ENCODE data around the gene APOA5. TPM values are rescaled to one million over a fixed set of nuclear protein-coding genes. Genes with fewer than 3 reads are reported as not detected.

Gene APOA5
- total RNA-seq, 2 experiments from 2014 or later = not detected

- Mint-ChIP-seq H3K27ac (no peak overlapping the region), H3K36me3 (ENCODE audit: low read depth) (peaks cover 20% of the 10 kb centered on the region), H3K4me3 (no peak overlapping the region), H3K4me1 (peaks cover 30% of the 10 kb centered on the region), H3K27me3 (peaks cover 9% of the 10 kb centered on the region), H3K9me3 (no peaks in the 10 kb centered on the region)
- no peak for DNase-seq
- ChIA-PET POLR2A (interaction anchor here (0.7 to 6.9 kb wide), 8 partner anchors 15 to 316 kb away, joined by 3 to 119 read pairs (median 4); partner anchors contain the start of genes BUD13 and SIK3), CTCF (interaction anchor here (1.0 to 9.6 kb wide), 31 partner anchors 8 to 436 kb away, joined by 3 to 158 read pairs (median 5); partner anchors contain the start of genes APOA1, APOA4, BUD13 and PAFAH1B2)
These were observed 1.3 kb downstream of the APOA5 start for GRCh38 chr11:116790167-116791001.

GRCh38 chr11:116788975-116789374 is 2.7 kb downstream of the APOA5 start:
- peaks cover 9% of the 10 kb centered on the region for H3K27me3 Mint-ChIP-seq
- peaks cover 44% of the 10 kb centered on the region for H3K4me1 Mint-ChIP-seq
- peaks cover 34% of the 10 kb centered on the region for H3K36me3 Mint-ChIP-seq (ENCODE audit: low read depth)
- POLR2A ChIA-PET = interaction anchor here (2.6 to 6.9 kb wide), 2 partner anchors 14 to 65 kb away, joined by 11 to 119 read pairs; partner anchors contain the start of gene BUD13
- no peak overlapping the region for H3K4me3 Mint-ChIP-seq
- no peak for DNase-seq
- peak overlapping the region; percentile 7 for H3K27ac Mint-ChIP-seq
- no peaks in the 10 kb centered on the region for H3K9me3 Mint-ChIP-seq
- CTCF ChIA-PET = interaction anchor here (1.5 to 9.6 kb wide), 3 partner anchors 46 to 356 kb away, joined by 5 to 158 read pairs (median 84); partner anchors contain the start of genes APOA1 and PAFAH1B2

DNA sequence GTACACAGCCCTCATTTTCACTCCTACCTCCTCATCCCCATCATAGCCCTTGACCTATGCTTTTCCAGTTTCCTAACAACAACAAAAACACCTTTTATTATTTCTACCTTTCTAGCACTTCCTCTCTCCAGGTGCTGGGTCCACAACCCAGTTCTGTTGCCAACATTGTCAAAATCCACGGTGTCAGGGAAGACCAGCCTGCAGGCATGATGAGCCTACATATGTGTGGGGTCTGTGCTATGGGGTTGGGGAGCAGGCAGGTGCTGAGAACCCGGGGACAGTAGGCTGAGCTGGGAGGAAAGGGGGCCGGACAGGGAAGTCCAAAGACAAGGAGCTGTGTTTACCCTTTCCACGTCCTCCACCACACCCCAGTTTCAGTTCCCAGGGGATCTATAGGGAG is 3.1 kb downstream of the APOA5 start:
- Mint-ChIP-seq H3K36me3 (ENCODE audit: low read depth) (peaks cover 36% of the 10 kb centered on the region), H3K27ac (peak overlapping the region; percentile 82), H3K4me3 (peak overlapping the region; percentile 91), H3K4me1 (peaks cover 46% of the 10 kb centered on the region), H3K9me3 (no peaks in the 10 kb centered on the region), H3K27me3 (peaks cover 9% of the 10 kb centered on the region)
- DNase-seq = no peak
- POLR2A ChIA-PET = interaction anchor here (1.1 to 6.9 kb wide), 10 partner anchors 7 to 443 kb away, joined by 3 to 119 read pairs (median 8); partner anchors contain the start of genes BUD13, PAFAH1B2, PCSK7 and SIK3
- CTCF ChIA-PET = interaction anchor here (0.6 to 9.6 kb wide), 5 partner anchors 18 to 334 kb away, joined by 3 to 158 read pairs (median 4); partner anchors contain the start of genes APOA1 and SIK3

GRCh38 chr11:116787786-116788486 is 3.7 kb downstream of the APOA5 start, which contains the start of gene ZPR1:
Gene ZPR1 (minus strand): TSS chr11:116788023. CDS start chr11:116787990, 33 bp downstream.
- CTCF ChIA-PET = interaction anchor here (0.6 to 9.6 kb wide), 10 partner anchors 11 to 439 kb away, joined by 3 to 158 read pairs (median 4); partner anchors contain the start of genes APOA1, BUD13 and SIK3
- Mint-ChIP-seq H3K27me3 (peaks cover 9% of the 10 kb centered on the region), H3K4me1 (peaks cover 52% of the 10 kb centered on the region), H3K36me3 (ENCODE audit: low read depth) (peaks cover 42% of the 10 kb centered on the region), H3K9me3 (no peaks in the 10 kb centered on the region), H3K4me3 (peak within 1 kb of the TSS; percentile 91), H3K27ac (peak within 1 kb of the TSS; percentile 82)
- POLR2A ChIA-PET = interaction anchor here (0.8 to 6.9 kb wide), 16 partner anchors 8 to 444 kb away, joined by 3 to 119 read pairs (median 4); partner anchors contain the start of genes BUD13, PAFAH1B2, PCSK7 and SIK3
- peak; percentile 89 for DNase-seq

DNA sequence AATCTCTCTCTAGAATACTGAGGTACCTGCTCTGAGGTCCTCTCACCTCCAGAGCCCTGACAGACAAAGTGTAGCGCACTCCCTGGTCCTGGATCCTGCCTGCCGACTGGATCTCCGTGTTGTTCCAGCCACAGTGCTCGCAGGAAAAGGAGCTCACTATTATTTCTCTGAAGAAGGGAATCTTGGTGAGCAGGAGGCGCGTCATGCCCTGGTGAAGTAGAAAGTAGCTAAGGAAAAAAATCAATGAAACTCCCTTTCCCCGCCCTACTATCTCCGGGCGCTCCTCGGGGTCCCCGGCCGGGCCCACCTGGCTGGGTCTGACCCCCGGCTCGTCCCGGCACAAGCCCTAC is 4.3 kb downstream of the APOA5 start:
- peaks cover 58% of the 10 kb centered on the region for H3K4me1 Mint-ChIP-seq
- peaks cover 9% of the 10 kb centered on the region for H3K27me3 Mint-ChIP-seq
- H3K4me3 Mint-ChIP-seq = peak overlapping the region; percentile 91
- H3K36me3 Mint-ChIP-seq (ENCODE audit: low read depth) = peaks cover 47% of the 10 kb centered on the region
- POLR2A ChIA-PET = interaction anchor here (0.8 to 6.9 kb wide), 21 partner anchors 9 to 444 kb away, joined by 3 to 119 read pairs (median 4); partner anchors contain the start of genes BUD13, PAFAH1B2, PCSK7 and SIK3
- peak overlapping the region; percentile 82 for H3K27ac Mint-ChIP-seq
- DNase-seq = no peak
- no peaks in the 10 kb centered on the region for H3K9me3 Mint-ChIP-seq
- CTCF ChIA-PET = interaction anchor here (0.8 to 9.6 kb wide), 10 partner anchors 11 to 439 kb away, joined by 3 to 158 read pairs (median 4); partner anchors contain the start of genes APOA1, BUD13 and SIK3

DNA sequence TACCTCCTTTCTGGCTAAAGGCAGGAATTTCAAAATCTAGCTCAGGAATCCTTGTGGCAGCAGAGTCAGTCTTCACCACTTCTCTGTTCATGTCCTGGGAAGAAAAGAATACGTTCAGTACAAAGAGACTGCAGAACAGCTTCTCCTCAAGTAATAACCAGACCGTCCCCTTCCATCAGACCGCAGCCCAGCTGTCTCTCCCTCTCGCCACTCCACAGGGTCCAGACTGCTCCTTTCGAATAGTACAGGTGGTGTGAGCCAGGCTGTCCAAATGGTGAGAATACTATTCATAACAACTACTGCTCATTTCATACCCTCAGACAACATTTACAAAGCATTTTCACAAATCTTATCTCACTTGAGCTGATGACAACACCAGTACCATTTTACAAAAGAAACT is 4.7 kb downstream of the APOA5 start:
- peak overlapping the region; percentile 91 for H3K4me3 Mint-ChIP-seq
- H3K4me1 Mint-ChIP-seq = peaks cover 62% of the 10 kb centered on the region
- peaks cover 9% of the 10 kb centered on the region for H3K27me3 Mint-ChIP-seq
- no peak for DNase-seq
- POLR2A ChIA-PET = interaction anchor here (0.8 to 6.9 kb wide), 18 partner anchors 12 to 443 kb away, joined by 3 to 119 read pairs (median 4); partner anchors contain the start of genes BUD13, PAFAH1B2 and SIK3
- CTCF ChIA-PET = interaction anchor here (0.9 to 9.6 kb wide), 7 partner anchors 10 to 440 kb away, joined by 3 to 158 read pairs (median 5); partner anchors contain the start of genes APOA1 and BUD13
- H3K27ac Mint-ChIP-seq = peak overlapping the region; percentile 82
- H3K9me3 Mint-ChIP-seq = no peaks in the 10 kb centered on the region
- peaks cover 52% of the 10 kb centered on the region for H3K36me3 Mint-ChIP-seq (ENCODE audit: low read depth)

DNA sequence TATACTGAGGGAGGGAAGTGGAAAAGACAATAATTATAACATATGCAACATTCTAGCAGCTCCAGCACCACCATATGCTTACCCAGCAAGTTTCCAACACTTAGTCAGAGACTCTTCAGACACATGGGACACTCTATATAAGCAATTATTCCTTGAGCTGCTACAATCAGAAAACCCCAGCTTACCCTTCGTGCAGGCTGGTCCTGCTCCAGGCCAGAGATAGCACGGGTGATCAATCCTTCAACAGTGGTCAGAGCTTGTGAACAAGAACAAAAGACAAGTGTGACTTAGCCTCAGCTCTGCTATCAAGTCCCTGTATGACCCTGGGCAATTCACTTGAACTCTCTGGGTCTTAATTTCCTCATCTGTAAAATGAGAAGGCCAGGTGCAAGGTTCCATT is 5.4 kb downstream of the APOA5 start:
- Mint-ChIP-seq H3K4me3 (peak overlapping the region; percentile 91), H3K36me3 (ENCODE audit: low read depth) (peaks cover 58% of the 10 kb centered on the region), H3K27ac (no peak overlapping the region), H3K27me3 (peaks cover 9% of the 10 kb centered on the region), H3K9me3 (no peaks in the 10 kb centered on the region), H3K4me1 (peaks cover 64% of the 10 kb centered on the region)
- ChIA-PET POLR2A (interaction anchor here (0.9 to 6.9 kb wide), 9 partner anchors 11 to 143 kb away, joined by 3 to 119 read pairs (median 5); partner anchors contain the start of gene BUD13), CTCF (interaction anchor here (0.9 to 9.6 kb wide), 5 partner anchors 14 to 320 kb away, joined by 3 to 158 read pairs (median 5); partner anchors contain the start of genes APOA1 and BUD13)
- no peak for DNase-seq

- peaks cover 93% of the 10 kb centered on the region for H3K36me3 Mint-ChIP-seq (ENCODE audit: low read depth)
- peaks cover 79% of the 10 kb centered on the region for H3K4me1 Mint-ChIP-seq
- H3K27ac Mint-ChIP-seq = peak overlapping the region; percentile 75
- H3K9me3 Mint-ChIP-seq = no peaks in the 10 kb centered on the region
- DNase-seq = no peak
- no peak overlapping the region for H3K4me3 Mint-ChIP-seq
- POLR2A ChIA-PET = interaction anchor here (0.8 to 2.7 kb wide), 5 partner anchors 9 to 396 kb away, joined by 3 to 31 read pairs (median 6); partner anchors contain the start of genes BUD13 and PAFAH1B2
- CTCF ChIA-PET = interaction anchor here (0.5 to 2.7 kb wide), 5 partner anchors 8 to 444 kb away, joined by 3 to 13 read pairs (median 4); partner anchors contain the start of genes APOA1 and APOA5
- H3K27me3 Mint-ChIP-seq = no peaks in the 10 kb centered on the region
These were observed 9.0 kb downstream of the APOA5 start for GRCh38 chr11:116782728-116783127.

DNA sequence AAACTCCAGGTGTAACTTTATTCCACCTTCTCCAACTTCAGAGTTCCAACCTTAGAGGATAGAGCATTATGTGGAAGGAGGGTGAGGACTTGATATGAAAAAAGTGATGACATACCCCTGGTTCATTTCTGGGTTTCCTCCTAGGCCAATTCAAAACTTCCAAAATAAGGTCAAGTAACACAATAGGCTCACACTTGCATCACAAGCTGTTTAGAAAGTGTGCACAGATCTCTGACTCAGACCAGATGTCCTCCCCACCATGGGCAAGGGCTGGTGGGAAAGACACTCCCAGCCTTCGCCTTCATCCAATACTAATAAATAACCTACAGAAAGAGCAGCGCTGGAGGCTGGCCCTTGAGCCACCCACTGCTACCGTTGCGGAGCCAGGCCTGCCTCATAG is 13.1 kb downstream of the APOA5 start:
- H3K4me1 Mint-ChIP-seq = peaks cover 72% of the 10 kb centered on the region
- H3K27me3 Mint-ChIP-seq = no peaks in the 10 kb centered on the region

GRCh38 chr11:116777056-116777455 is 14.6 kb downstream of the APOA5 start:
- Mint-ChIP-seq H3K27ac (peak overlapping the region; percentile 34), H3K27me3 (no peaks in the 10 kb centered on the region), H3K4me3 (no peak overlapping the region), H3K4me1 (peaks cover 62% of the 10 kb centered on the region), H3K9me3 (no peaks in the 10 kb centered on the region), H3K36me3 (ENCODE audit: low read depth) (peaks cover 68% of the 10 kb centered on the region)
- DNase-seq = no peak
- ChIA-PET POLR2A (interaction anchor here (8.8 kb wide), 1 partner anchor 11 kb away, joined by 119 read pairs; the partner anchor contains the start of genes APOA5 and ZPR1), CTCF (interaction anchor here (0.7 kb wide), 2 partner anchors 10 to 20 kb away, joined by 3 read pairs; partner anchors contain the start of gene ZPR1)

More for the DNA sequence above, 13.1 kb downstream of the APOA5 start:
- H3K36me3 Mint-ChIP-seq (ENCODE audit: low read depth) = peaks cover 83% of the 10 kb centered on the region
- no peak overlapping the region for H3K4me3 Mint-ChIP-seq
- ChIA-PET POLR2A (interaction anchor here (8.8 kb wide), 1 partner anchor 10 kb away, joined by 119 read pairs; the partner anchor contains the start of genes APOA5 and ZPR1), CTCF (no interaction called here)
- no peak for DNase-seq
- no peaks in the 10 kb centered on the region for H3K9me3 Mint-ChIP-seq
- H3K27ac Mint-ChIP-seq = no peak overlapping the region

DNA sequence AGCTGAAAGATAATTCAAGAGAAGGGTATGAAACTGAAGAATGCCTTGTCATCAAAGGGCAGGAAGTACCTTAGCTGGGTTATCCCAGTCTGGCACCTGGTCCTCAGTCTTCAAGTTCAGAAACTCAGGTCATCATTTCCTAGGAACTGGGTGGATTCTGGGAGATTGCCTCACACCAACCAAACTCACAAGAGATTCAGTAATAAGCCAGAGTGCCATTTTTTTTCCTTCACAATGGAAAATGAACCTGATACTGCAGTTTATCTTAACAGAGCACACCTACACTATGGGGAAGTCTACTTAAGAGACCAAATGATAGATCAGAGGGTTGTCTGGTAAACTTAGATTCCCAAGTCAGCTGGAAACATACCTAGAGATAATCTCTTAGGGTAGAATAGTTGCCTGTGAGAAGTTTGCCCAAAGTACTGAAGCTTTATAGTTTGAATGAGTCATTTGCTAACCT is 15.1 kb downstream of the APOA5 start:
- Mint-ChIP-seq H3K36me3 (ENCODE audit: low read depth) (peaks cover 63% of the 10 kb centered on the region), H3K4me1 (peaks cover 65% of the 10 kb centered on the region), H3K9me3 (no peaks in the 10 kb centered on the region), H3K4me3 (no peak overlapping the region), H3K27me3 (no peaks in the 10 kb centered on the region), H3K27ac (peak overlapping the region; percentile 34)
- ChIA-PET POLR2A (interaction anchor here (8.8 kb wide), 1 partner anchor 12 kb away, joined by 119 read pairs; the partner anchor contains the start of genes APOA5 and ZPR1), CTCF (interaction anchor here (0.7 to 1.3 kb wide), 2 partner anchors 11 to 15 kb away, joined by 3 to 4 read pairs; partner anchors contain the start of genes APOA5 and ZPR1)
- DNase-seq = no peak
